Gastroesophageal sphincter (tissue), 3 donors: Measurements from ENCODE around the gene LIPT1.

Experiments
- EP300 ChIP-seq: sonication (generic); formaldehyde crosslinking; IDR thresholded peaks from one replicate; pipeline ENCODE4 v1.6.1; 2017; ENCODE audit warnings: antibody characterized with exemption, mild to moderate bottlenecking
- POLR2A ChIP-seq, 2 donors: fragments of 450-650 bp; IDR thresholded peaks; one replicate each; pipeline ENCODE4 v1.6.1; 2017; ENCODE audit warnings: antibody characterized with exemption in 2 of 2, mild to moderate bottlenecking in 2 of 2, moderate library complexity in 1 of 2
- TF ChIP-seq, protein P1 (sequence below), 4 experiments: fragments of 200-600 bp in 2 of 4; fragments of 450-650 bp in 2 of 4; sonication (generic) in 1 of 4; IDR thresholded peaks; one replicate each; pipeline ENCODE4 v1.5.1; 2017 to 2019; ENCODE audit warnings: antibody characterized with exemption in 4 of 4, mild to moderate bottlenecking in 2 of 4, moderate library complexity in 2 of 4

DNA sequence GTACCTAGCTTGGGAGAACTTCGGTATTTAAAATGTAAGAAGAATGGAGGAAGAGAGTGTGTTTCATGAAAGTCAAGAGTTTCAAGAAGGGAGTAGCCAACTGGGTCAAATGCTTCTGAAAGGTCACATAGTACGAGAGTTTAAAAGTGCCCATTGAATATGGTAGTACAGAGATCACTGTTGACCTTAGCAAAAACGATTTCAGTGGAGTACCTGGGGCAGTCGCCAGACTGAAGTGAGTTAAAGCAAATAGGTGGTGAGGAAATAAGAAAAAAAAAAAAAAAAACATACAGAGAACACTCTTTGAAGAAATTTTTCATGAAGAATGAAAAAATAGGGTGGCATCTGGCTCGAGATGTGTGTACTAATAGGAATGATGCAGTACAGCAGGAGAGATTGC, 11.5 kb downstream of the LIPT1 start:
- TF ChIP-seq, protein P1, sequence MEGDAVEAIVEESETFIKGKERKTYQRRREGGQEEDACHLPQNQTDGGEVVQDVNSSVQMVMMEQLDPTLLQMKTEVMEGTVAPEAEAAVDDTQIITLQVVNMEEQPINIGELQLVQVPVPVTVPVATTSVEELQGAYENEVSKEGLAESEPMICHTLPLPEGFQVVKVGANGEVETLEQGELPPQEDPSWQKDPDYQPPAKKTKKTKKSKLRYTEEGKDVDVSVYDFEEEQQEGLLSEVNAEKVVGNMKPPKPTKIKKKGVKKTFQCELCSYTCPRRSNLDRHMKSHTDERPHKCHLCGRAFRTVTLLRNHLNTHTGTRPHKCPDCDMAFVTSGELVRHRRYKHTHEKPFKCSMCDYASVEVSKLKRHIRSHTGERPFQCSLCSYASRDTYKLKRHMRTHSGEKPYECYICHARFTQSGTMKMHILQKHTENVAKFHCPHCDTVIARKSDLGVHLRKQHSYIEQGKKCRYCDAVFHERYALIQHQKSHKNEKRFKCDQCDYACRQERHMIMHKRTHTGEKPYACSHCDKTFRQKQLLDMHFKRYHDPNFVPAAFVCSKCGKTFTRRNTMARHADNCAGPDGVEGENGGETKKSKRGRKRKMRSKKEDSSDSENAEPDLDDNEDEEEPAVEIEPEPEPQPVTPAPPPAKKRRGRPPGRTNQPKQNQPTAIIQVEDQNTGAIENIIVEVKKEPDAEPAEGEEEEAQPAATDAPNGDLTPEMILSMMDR (IDR thresholded peaks at IDR 0.05) = no peak
- TF ChIP-seq POLR2A (IDR thresholded peaks at IDR 0.05) (no peak), EP300 (no peak)
